ENCODE results near the gene TMEM131. TPM values are rescaled to one million over a fixed set of nuclear protein-coding genes. Genes with fewer than 3 reads are reported as not detected.

Gene TMEM131
- total and polyA plus RNA-seq, 12 donors = 13.7 to 57.5 (median 34.0) TPM

DNA sequence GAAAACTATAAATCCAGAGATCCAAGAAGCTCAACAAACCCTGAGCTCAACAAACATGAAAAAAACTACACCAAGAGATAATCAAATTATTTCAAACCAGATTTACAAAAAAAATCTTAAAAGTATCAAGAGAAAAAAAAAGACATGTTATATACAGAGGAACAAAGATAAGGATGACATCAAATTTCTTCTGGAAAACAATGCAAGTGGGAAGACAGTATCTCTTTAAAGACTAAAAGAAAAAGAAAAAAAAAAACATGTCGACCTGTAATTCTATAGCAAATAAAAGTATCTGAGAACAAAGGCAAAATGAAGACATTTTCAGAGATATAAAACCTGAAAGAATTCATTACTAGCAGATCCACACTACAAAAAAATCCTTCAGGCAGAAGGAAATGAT, 21.3 kb downstream of the TMEM131 start:
- TF ChIP-seq, protein P1, sequence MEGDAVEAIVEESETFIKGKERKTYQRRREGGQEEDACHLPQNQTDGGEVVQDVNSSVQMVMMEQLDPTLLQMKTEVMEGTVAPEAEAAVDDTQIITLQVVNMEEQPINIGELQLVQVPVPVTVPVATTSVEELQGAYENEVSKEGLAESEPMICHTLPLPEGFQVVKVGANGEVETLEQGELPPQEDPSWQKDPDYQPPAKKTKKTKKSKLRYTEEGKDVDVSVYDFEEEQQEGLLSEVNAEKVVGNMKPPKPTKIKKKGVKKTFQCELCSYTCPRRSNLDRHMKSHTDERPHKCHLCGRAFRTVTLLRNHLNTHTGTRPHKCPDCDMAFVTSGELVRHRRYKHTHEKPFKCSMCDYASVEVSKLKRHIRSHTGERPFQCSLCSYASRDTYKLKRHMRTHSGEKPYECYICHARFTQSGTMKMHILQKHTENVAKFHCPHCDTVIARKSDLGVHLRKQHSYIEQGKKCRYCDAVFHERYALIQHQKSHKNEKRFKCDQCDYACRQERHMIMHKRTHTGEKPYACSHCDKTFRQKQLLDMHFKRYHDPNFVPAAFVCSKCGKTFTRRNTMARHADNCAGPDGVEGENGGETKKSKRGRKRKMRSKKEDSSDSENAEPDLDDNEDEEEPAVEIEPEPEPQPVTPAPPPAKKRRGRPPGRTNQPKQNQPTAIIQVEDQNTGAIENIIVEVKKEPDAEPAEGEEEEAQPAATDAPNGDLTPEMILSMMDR (IDR thresholded peaks at IDR 0.05) = no peak
- TF ChIP-seq POLR2A (IDR thresholded peaks at IDR 0.05) = no peak

DNA sequence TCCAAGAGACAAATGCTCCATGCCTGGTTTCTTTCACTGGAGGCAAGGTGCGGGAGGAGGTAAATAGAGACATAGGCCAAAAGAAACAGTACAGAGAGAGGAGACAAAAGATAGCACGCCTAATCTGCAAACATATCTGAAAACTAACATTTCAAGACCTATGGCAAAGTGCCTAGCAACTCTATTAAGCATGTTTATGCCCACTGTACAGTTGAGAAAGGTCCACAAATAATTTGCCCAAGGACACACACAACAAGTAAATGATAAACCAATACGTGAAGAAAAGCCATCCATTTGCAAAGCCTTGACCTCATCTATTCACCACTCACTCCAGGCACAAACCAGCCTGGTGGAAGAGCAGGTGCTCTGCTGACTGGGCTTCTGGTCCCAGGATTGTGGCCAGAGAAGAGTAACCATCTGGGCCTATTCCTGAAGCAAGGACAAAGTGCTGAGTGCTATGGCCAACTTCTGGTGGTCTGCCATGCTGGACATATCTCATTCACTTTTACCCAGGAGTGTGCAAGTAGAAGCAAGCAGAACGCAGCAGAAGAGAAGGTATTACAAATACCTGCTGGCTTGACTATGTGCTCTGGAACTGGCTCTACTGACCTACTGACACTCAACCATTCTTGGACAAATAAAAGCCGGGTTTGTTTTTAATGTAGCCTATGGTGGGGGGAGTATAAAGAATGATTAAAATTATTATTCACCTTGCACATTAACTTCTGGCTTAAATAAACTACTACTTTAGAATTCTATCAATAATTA, 25.3 kb downstream of the TMEM131 start:
- Histone ChIP-seq H3K9me3 (replicated peaks in 1 of 3) (peaks cover 0 to 10% (median 0%) of the 10 kb centered on the region in 3 donors), H3K27ac (peak overlapping the region in 3 of 5 donors; percentile 0 to 76 (median 18)), H3K36me3 (replicated peaks in 1 of 2) (no peaks in the 10 kb centered on the region), H3K4me1 (replicated peaks in 1 of 2) (peaks cover 15 to 39% of the 10 kb centered on the region in 2 donors), H3K4me3 (no peak overlapping the region), H3K27me3 (no peaks in the 10 kb centered on the region)
- intact Hi-C loops (cut with DNase I) = no loop called here
- TF ChIP-seq POLR2A (IDR thresholded peaks at IDR 0.05) = no peak
- TF ChIP-seq, protein P1 (IDR thresholded peaks at IDR 0.05) = no peak
- DNase-seq = no peak
- 81 to 86% (median 82%) methylated on average over 5 of the region's 5 CpGs for WGBS, 4 donors

More for the DNA sequence above, 21.3 kb downstream of the TMEM131 start:
- intact Hi-C loops (cut with DNase I) = no loop called here
- no peak for DNase-seq
- Histone ChIP-seq H3K4me3 (no peak overlapping the region), H3K9me3 (replicated peaks in 1 of 3) (peaks cover 0 to 10% (median 0%) of the 10 kb centered on the region in 3 donors), H3K27me3 (no peaks in the 10 kb centered on the region), H3K36me3 (replicated peaks in 1 of 2) (no peaks in the 10 kb centered on the region), H3K27ac (no peak overlapping the region), H3K4me1 (replicated peaks in 1 of 2) (peaks cover 10 to 19% of the 10 kb centered on the region in 2 donors)
- WGBS, 4 donors = 87 to 98% (median 97%) methylated on average over 1 of the region's 1 CpG

DNA sequence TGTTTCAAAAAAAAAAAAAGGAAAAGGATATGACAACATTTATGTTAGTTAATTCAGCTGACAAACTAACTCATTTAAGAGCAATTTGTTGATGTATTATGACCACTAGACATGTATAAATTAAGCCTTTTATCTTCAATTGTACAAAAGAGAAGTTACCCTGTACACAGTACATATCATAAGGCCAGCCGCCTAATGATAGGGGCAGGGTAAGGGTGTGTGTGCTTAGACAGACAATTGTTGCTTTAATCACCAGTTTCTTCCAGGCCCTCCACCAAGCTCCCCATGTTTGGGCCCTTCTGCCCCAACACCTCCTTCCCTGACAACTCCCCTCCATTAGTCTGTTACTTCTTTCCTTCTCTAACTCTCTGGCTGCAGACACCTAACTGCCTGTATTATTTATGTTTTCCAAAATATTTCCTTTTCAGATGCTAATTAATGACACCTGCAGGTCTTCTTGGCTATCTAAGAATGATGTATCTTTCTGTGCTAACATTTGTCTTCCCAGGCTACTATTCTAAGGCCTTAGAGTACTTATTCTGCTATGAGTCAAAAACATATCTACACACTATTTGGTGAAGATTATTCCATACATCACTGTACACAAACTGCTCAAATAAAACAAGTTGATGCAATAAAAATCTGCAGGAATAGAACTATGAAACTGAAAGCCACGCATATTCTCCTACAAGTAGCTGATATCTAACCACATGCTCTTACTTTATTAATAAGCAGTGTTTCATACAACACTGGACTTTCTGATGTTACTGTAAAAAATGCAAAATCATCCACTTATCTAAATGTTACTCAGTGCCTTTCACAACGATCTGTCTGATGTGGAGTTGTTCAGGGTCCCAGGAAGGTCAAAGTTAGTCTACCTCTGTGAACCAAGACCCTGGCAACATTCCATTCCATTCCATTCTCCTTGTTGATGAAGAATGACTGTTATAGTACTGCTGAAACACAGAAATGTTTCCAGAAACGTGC, 26.4 kb downstream of the TMEM131 start:
- intact Hi-C loops (cut with DNase I) = no loop called here
- no peaks in the 10 kb centered on the region for H3K27me3 ChIP-seq
- peak in 4 of 7 donors; percentile 24 to 73 (median 62) for DNase-seq
- no peak overlapping the region for H3K4me3 ChIP-seq
- no peak for TF ChIP-seq POLR2A (IDR thresholded peaks at IDR 0.05)
- TF ChIP-seq, protein P1 (IDR thresholded peaks at IDR 0.05) = no peak
- H3K36me3 ChIP-seq (replicated peaks in 1 of 2) = no peaks in the 10 kb centered on the region
- H3K9me3 ChIP-seq (replicated peaks in 1 of 3) = peaks cover 0 to 6% (median 0%) of the 10 kb centered on the region in 3 donors
- WGBS, 4 donors = 43 to 58% (median 46%) methylated on average over 4 of the region's 4 CpGs
- H3K27ac ChIP-seq = peak overlapping the region in 3 of 5 donors; percentile 0 to 76 (median 18)
- H3K4me1 ChIP-seq (replicated peaks in 1 of 2) = peaks cover 18 to 45% of the 10 kb centered on the region in 2 donors
